ENCODE data around the gene STPG4.

DNA sequence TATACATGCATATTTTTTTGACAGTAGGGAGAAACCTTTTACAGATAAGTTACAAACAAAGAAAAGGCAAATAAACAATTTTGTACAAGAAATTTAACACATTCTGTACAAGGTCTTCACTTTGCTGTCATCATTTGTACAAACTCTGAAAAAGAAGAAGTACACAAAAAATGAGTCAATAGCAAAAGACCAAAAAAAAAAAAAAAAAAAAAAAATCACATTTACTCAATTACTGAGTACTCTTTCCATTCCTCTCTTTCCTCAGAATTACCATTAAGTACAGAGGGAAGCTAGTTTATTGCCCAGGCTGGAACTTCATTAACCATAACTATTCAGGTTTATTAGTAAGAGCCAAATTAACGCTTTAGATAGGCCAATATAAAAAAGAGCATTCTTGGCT is 5.6 kb upstream of the STPG4 start:
- TF ChIP-seq, protein P1, sequence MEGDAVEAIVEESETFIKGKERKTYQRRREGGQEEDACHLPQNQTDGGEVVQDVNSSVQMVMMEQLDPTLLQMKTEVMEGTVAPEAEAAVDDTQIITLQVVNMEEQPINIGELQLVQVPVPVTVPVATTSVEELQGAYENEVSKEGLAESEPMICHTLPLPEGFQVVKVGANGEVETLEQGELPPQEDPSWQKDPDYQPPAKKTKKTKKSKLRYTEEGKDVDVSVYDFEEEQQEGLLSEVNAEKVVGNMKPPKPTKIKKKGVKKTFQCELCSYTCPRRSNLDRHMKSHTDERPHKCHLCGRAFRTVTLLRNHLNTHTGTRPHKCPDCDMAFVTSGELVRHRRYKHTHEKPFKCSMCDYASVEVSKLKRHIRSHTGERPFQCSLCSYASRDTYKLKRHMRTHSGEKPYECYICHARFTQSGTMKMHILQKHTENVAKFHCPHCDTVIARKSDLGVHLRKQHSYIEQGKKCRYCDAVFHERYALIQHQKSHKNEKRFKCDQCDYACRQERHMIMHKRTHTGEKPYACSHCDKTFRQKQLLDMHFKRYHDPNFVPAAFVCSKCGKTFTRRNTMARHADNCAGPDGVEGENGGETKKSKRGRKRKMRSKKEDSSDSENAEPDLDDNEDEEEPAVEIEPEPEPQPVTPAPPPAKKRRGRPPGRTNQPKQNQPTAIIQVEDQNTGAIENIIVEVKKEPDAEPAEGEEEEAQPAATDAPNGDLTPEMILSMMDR (IDR thresholded peaks at IDR 0.05) = no peak
- TF ChIP-seq POLR2A (IDR thresholded peaks at IDR 0.05) = no peak

Measured in Peyer's patch (tissue), 4 donors.